Measurements from ENCODE around the gene SLA2. TPM values are rescaled to one million over a fixed set of nuclear protein-coding genes. Genes with fewer than 3 reads are reported as not detected.
"Not testable (repeated sequence)": the region's sequence is repeated elsewhere in the genome, so short reads cannot be mapped to it uniquely, and the experiment has no call there.

The SLA2 gene
- total RNA-seq (under 1 TPM; 0.47 to 0.87 TPM), polyA plus RNA-seq (ENCODE audit: insufficient read depth, low read depth, low replicate concordance) (1.1 TPM)
- long read RNA-seq, donor 1, result 0 reads
- long read RNA-seq, donor 2, result 0 reads

GRCh38 chr20:36645998-36646397, at the start of gene SLA2:
Gene SLA2 (minus strand): TSS chr20:36646196. CDS start chr20:36641335, 4,861 bp downstream.
- 58 to 80% methylated on average over 7 to 9 of the region's 9 CpGs for WGBS, 2 donors
- Histone ChIP-seq H3K27me3 (no peaks in the 10 kb centered on the region), H3K4me1 (no peaks in the 10 kb centered on the region), H3K27ac (no peak within 1 kb of the TSS), H3K4me3 (no peak within 1 kb of the TSS), H3K36me3 (ENCODE audit: low read depth, missing control alignments) (no peaks in the 10 kb centered on the region), H3K9me3 (no peaks in the 10 kb centered on the region)
- TF ChIP-seq POLR2A (IDR thresholded peaks at IDR 0.05) (no peak), CTCF (IDR thresholded peaks at IDR 0.05) (no peak)
- intact Hi-C loops (cut with DNase I; ENCODE audit: low total_unique reads), result no loop called here
- no peak for DNase-seq

- 84 to 91% methylated on average over 8 of the region's 8 CpGs for WGBS, 2 donors
- H3K27ac ChIP-seq; H3K9me3 ChIP-seq; H3K4me3 ChIP-seq; H3K36me3 ChIP-seq (ENCODE audit: low read depth, missing control alignments); DNase-seq; H3K27me3 ChIP-seq; H3K4me1 ChIP-seq; intact Hi-C loops (cut with DNase I; ENCODE audit: low total_unique reads): not testable (repeated sequence)
Observed at GRCh38 chr20:36695467-36695866, 49.5 kb upstream of the SLA2 start.

GRCh38 chr20:36688630-36689029, 42.6 kb upstream of the SLA2 start:
- no peaks in the 10 kb centered on the region for H3K36me3 ChIP-seq (ENCODE audit: low read depth, missing control alignments)
- 92 to 95% methylated on average over 7 of the region's 7 CpGs for WGBS, 2 donors
- H3K9me3 ChIP-seq, result no peaks in the 10 kb centered on the region
- H3K4me1 ChIP-seq, result no peaks in the 10 kb centered on the region
- H3K4me3 ChIP-seq, result no peak overlapping the region
- no peaks in the 10 kb centered on the region for H3K27me3 ChIP-seq
- TF ChIP-seq CTCF (IDR thresholded peaks at IDR 0.05) (no peak), POLR2A (IDR thresholded peaks at IDR 0.05) (no peak)
- no peak for DNase-seq
- no peak overlapping the region for H3K27ac ChIP-seq
- intact Hi-C loops (cut with DNase I; ENCODE audit: low total_unique reads), result no loop called here

- WGBS, 2 donors, result 77 to 82% methylated on average over 3 of the region's 3 CpGs
- no peaks in the 10 kb centered on the region for H3K27me3 ChIP-seq
Observed at GRCh38 chr20:36687850-36688249, 41.9 kb upstream of the SLA2 start.

GRCh38 chr20:36686944-36687343, 40.9 kb upstream of the SLA2 start:
- Histone ChIP-seq H3K9me3 (no peaks in the 10 kb centered on the region), H3K27me3 (no peaks in the 10 kb centered on the region), H3K4me3 (no peak overlapping the region), H3K4me1 (no peaks in the 10 kb centered on the region), H3K36me3 (ENCODE audit: low read depth, missing control alignments) (no peaks in the 10 kb centered on the region), H3K27ac (no peak overlapping the region)
- DNase-seq, result no peak
- no peak for TF ChIP-seq POLR2A (IDR thresholded peaks at IDR 0.05)
- 80 to 88% methylated on average over 4 of the region's 4 CpGs for WGBS, 2 donors
- intact Hi-C loops (cut with DNase I; ENCODE audit: low total_unique reads), result no loop called here

More at GRCh38 chr20:36687850-36688249, 41.9 kb upstream of the SLA2 start:
- Histone ChIP-seq H3K27ac (no peak overlapping the region), H3K4me1 (no peaks in the 10 kb centered on the region), H3K36me3 (ENCODE audit: low read depth, missing control alignments) (no peaks in the 10 kb centered on the region), H3K9me3 (no peaks in the 10 kb centered on the region), H3K4me3 (no peak overlapping the region)
- intact Hi-C loops (cut with DNase I; ENCODE audit: low total_unique reads), result no loop called here
- no peak for TF ChIP-seq CTCF (IDR thresholded peaks at IDR 0.05)
- TF ChIP-seq POLR2A (IDR thresholded peaks at IDR 0.05), result no peak
- no peak for DNase-seq

GRCh38 chr20:36686504-36686903, 40.5 kb upstream of the SLA2 start:
- no peaks in the 10 kb centered on the region for H3K4me1 ChIP-seq
- intact Hi-C loops (cut with DNase I; ENCODE audit: low total_unique reads), result no loop called here
- WGBS, 2 donors, result 92 to 94% methylated on average over 2 of the region's 2 CpGs
- no peak for TF ChIP-seq CTCF (IDR thresholded peaks at IDR 0.05)
- no peak for TF ChIP-seq POLR2A (IDR thresholded peaks at IDR 0.05)
- no peak overlapping the region for H3K27ac ChIP-seq
- H3K4me3 ChIP-seq, result no peak overlapping the region
- H3K27me3 ChIP-seq, result no peaks in the 10 kb centered on the region
- H3K36me3 ChIP-seq (ENCODE audit: low read depth, missing control alignments), result no peaks in the 10 kb centered on the region
- DNase-seq, result no peak
- H3K9me3 ChIP-seq, result no peaks in the 10 kb centered on the region
